ENCODE data around the gene CNOT11.
A peak's percentile ranks its signal among the peaks of the same experiment; 100 is the strongest.
"Not testable (repeated sequence)": the region's sequence is repeated elsewhere in the genome, so short reads cannot be mapped to it uniquely, and the experiment has no call there.

The CNOT11 gene

DNA sequence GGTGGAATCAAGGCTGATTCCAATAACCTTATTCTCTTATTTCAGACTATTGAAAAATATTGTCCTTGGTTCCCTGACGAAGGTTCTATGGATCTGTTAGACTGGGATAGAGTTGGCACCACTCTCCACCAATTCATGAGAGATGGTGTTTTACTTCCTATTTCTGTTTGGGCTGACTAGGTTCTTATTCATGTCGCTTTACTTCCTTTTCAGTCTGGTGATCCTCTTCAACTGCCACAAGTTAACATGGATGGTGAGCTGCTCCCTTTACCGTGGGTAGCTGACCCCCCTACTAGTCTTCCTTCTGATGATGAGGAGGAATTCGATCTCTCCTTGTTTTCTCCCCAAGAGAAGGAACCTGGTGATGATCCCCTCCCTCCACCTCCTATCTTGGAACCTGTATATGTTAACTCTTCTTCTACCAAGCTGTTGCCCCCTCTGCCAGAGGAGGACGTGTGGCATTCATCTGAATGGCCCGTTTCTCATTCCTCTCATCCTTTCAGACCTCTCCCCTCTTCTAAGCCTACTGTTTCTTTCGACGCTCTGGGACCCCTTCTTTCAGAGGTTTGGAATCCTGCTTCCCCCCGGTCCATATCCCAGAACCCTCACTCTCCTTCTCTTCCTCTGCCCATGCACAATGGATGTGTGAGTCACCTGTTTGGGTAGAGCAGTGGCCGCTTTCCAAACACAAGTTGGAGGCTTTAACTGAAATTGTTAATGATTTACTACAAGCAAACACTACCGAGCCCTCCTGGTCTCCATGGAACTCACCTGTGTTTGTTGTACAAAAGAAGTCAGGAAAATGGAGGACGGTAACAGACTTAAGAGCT is 13.5 kb upstream of the CNOT11 start:
- no peaks in the 10 kb centered on the region for H3K9me3 Mint-ChIP-seq (ENCODE audit: low read depth)
- no peaks in the 10 kb centered on the region for H3K36me3 Mint-ChIP-seq
- H3K4me1 Mint-ChIP-seq (ENCODE audit: low read depth), result no peaks in the 10 kb centered on the region
- no peak overlapping the region for H3K27ac Mint-ChIP-seq
- H3K4me3 Mint-ChIP-seq, result no peak overlapping the region
- H3K27me3 Mint-ChIP-seq, result no peaks in the 10 kb centered on the region

DNA sequence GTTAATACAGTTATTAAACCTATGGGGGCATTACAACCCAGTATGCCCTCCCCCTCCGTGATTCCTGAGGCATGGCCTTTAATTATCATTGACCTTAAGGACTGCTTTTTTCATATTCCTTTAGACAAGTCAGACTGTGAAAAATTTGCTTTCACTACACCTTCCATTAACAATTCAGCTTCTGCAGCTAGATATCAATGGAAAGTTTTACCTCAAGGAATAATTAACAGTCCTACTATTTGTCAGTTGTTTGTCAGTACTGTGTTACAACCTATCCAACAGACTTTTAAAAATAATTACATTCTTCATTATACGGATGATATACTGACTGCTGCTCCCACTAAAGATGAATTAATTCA is 12.9 kb upstream of the CNOT11 start:
- not testable (repeated sequence) for H3K36me3 Mint-ChIP-seq; H3K9me3 Mint-ChIP-seq (ENCODE audit: low read depth); H3K4me1 Mint-ChIP-seq (ENCODE audit: low read depth); H3K27me3 Mint-ChIP-seq; H3K4me3 Mint-ChIP-seq; H3K27ac Mint-ChIP-seq

DNA sequence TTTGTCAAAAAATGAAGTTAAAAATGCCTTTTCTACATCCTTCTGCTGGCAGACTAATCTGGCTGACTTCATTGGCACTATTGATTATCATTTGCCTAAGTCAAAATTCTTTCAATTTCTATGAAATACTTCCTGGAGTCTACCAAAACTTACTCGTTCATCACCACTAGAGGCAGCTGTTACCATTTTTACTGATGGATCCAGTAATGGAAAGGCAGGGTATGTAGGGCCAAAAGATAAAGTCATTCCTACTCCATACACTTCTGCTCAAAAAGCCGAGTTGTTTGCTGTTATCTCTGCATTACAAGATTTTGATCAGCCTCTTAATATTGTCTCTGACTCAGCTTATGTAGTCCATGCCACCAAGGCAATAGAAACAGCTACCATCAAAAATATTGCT is 12.0 kb upstream of the CNOT11 start:
- H3K4me3 Mint-ChIP-seq; H3K27me3 Mint-ChIP-seq; H3K36me3 Mint-ChIP-seq; H3K27ac Mint-ChIP-seq; H3K4me1 Mint-ChIP-seq (ENCODE audit: low read depth); H3K9me3 Mint-ChIP-seq (ENCODE audit: low read depth): not testable (repeated sequence)

DNA sequence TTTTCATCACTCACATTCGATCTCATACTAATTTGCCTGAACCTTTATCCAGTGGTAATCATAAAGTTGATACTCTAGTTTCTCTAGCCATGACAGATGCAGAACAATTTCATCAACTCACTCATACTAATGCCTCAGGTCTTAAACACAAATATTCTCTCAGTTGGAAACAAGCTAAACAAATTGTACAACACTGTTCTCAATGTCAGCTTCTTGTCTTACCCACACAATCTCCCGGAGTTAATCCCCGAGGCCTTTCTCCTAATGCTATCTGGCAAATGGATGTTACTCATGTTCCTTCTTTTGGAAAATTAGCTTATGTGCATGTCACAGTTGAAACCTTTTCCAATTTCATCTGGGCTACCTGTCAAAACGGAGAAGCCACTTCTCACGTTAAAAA is 11.5 kb upstream of the CNOT11 start:
- Mint-ChIP-seq H3K36me3 (no peaks in the 10 kb centered on the region), H3K4me1 (ENCODE audit: low read depth) (no peaks in the 10 kb centered on the region), H3K27me3 (no peaks in the 10 kb centered on the region), H3K27ac (no peak overlapping the region), H3K9me3 (ENCODE audit: low read depth) (no peaks in the 10 kb centered on the region), H3K4me3 (no peak overlapping the region)

DNA sequence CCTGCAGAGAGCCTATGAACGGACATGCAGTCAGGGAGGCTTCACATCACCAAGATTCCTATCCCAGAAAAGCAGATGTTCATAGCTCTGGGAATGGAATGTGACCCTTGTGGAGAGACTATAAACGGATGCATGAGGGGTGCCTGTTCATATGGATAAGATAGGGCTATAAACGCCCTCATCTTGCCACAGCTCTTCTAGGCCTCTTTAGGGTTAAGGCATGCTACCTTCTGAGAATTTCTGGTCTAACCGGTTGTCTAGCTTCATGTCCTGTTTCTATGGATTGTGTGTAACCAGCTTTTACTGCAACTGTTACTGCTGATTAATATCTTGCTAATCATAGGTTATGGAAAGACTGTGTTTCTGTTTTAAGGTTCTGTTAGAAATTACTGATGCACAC is 8.3 kb upstream of the CNOT11 start:
- not testable (repeated sequence) for H3K9me3 Mint-ChIP-seq (ENCODE audit: low read depth); H3K27me3 Mint-ChIP-seq; H3K4me1 Mint-ChIP-seq (ENCODE audit: low read depth); H3K36me3 Mint-ChIP-seq; H3K4me3 Mint-ChIP-seq; H3K27ac Mint-ChIP-seq

DNA sequence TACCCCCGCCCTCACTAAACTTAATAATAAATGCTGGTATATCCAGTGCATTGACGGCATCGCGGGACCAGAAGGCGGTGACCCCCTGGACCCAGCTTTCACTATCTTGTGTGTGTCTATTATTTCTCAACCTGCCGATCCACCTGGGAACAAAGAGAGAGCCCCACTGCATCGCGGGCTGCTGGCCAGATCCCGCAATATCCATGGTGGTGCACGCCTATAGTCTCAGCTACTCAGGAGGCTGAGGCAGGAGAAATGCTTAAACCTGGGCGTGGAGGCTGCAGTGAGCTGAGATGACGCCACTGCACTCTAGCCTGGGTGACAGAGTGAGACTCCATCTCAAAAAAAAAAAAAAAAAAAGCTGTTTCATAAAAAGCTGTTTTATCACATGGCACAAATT is 7.8 kb upstream of the CNOT11 start:
- H3K27ac Mint-ChIP-seq; H3K9me3 Mint-ChIP-seq (ENCODE audit: low read depth); H3K4me3 Mint-ChIP-seq; H3K27me3 Mint-ChIP-seq; H3K36me3 Mint-ChIP-seq; H3K4me1 Mint-ChIP-seq (ENCODE audit: low read depth): not testable (repeated sequence)

DNA sequence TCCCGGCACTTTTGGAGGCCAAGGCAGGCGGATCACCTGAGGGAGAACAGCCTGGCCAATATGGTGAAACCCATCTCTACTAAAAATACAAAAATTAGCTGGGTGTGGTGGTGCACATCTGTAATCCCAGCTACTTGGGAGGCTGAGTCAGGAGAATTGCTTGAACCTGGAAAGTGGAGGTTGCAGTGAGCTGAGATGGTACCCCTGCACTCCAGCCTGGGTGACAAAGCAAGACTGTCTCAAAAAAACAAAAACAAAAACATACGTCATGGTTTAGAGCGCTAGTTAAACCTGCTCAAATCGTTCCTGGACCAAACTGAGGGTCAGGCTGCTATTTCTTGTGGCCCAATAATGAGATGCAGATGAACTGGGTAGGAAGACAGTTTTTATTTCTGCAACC is 7.2 kb upstream of the CNOT11 start:
- not testable (repeated sequence) for H3K4me1 Mint-ChIP-seq (ENCODE audit: low read depth); H3K4me3 Mint-ChIP-seq; H3K36me3 Mint-ChIP-seq; H3K9me3 Mint-ChIP-seq (ENCODE audit: low read depth); H3K27me3 Mint-ChIP-seq; H3K27ac Mint-ChIP-seq

DNA sequence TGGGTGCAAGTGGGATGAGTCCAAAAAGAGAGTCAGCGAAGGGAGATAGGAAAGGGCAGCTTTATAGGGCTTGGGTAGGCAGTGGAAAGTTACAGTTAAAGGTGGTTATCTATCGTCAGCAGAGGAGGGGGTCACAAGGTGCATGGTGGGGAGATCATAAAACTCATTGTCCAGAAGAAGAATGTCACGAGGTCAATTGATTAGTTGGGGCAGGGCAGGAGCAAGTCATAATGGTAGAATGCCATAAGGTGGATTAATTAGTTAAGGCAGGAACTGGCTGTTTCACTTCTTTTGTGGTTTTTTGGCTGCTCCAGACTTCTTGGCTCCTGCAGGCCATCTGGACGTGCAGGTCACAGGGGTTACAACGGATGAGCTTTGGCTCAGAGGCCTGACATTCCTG is 3.9 kb upstream of the CNOT11 start:
- H3K27ac Mint-ChIP-seq; H3K36me3 Mint-ChIP-seq; H3K27me3 Mint-ChIP-seq; H3K4me3 Mint-ChIP-seq; H3K9me3 Mint-ChIP-seq (ENCODE audit: low read depth): not testable (repeated sequence)
- H3K4me1 Mint-ChIP-seq (ENCODE audit: low read depth), result peaks cover 11% of the 10 kb centered on the region

DNA sequence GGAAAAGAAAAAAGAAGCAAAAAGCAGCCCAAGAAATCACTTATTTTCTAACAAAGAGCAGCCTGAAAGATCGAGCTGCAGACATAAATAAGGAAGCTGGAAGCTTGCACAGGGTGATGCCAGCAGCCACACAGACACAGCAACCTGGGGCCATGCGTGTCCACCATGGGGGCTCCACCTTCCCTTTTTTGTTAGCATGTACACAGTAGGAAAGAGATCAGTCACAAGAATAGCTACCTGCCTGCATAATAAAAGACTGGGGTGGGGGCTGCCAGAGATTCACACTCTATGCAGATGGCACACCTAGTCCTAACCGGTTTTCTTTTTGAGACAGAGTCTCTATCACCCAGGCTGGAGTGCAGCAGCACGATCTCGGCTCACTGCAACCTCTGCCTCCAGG is 2.9 kb upstream of the CNOT11 start:
- Mint-ChIP-seq H3K27me3 (no peaks in the 10 kb centered on the region), H3K27ac (no peak overlapping the region), H3K4me1 (ENCODE audit: low read depth) (peaks cover 22% of the 10 kb centered on the region), H3K9me3 (ENCODE audit: low read depth) (no peaks in the 10 kb centered on the region), H3K36me3 (peaks cover 2% of the 10 kb centered on the region), H3K4me3 (no peak overlapping the region)

DNA sequence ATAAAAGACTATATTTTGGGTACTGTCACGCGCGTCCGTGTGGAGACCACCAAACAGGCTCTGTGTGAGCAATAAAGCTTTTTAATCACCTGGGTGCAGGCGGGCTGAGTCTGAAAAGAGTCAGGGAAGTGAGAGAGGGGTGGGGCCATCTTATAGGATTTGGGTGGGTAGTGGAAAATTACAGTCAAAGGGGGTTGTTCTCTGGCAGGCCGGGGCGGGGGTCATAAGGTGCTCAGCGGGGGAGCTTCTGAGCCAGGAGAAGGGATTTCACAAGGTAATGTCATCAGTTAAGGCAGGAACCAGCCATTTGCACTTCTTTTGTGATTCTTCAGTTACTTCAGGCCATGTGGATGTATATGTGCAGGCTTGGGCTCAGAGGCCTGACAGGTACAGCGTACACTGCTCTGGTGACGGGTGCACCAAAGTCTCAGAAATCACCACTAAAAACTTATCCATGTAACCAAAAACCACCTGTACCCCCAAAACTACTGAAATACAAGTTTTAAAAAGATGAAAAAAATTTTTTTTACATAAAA is 1.4 kb upstream of the CNOT11 start:
- H3K9me3 Mint-ChIP-seq (ENCODE audit: low read depth); H3K27ac Mint-ChIP-seq; H3K36me3 Mint-ChIP-seq; H3K27me3 Mint-ChIP-seq: not testable (repeated sequence)
- H3K4me3 Mint-ChIP-seq, result peak overlapping the region; percentile 40
- H3K4me1 Mint-ChIP-seq (ENCODE audit: low read depth), result peaks cover 35% of the 10 kb centered on the region

DNA sequence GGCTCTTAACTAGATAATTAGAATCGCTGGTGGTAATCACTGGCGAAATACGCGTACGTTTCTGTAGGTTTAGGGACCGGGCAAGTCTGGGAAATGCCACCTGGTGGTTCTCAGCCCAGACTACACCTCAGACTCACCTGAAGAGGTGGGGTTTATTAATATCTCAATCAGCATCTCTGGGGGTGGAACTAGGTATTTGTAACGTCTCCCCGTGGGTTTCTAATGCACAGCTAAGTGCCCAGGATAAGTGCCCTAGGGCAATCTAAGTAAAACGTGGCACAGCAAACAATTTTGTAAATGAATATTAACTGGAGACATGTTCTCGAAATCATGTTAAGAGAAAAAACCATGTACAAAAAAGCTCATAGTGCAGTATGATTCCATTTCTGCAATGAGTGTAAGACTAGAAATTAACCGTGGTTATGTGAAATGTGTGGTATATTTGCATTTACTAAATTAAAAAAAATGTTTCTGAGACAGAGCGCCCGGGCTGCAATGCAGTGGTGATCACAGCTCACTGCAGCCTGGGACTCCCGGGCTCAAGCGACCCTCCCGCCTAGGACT is 760 bp upstream of the CNOT11 start:
- Mint-ChIP-seq H3K27me3 (no peaks in the 10 kb centered on the region), H3K36me3 (peaks cover 2% of the 10 kb centered on the region), H3K9me3 (ENCODE audit: low read depth) (no peaks in the 10 kb centered on the region), H3K4me1 (ENCODE audit: low read depth) (peaks cover 41% of the 10 kb centered on the region), H3K4me3 (peak overlapping the region; percentile 96), H3K27ac (peak overlapping the region; percentile 93)

DNA sequence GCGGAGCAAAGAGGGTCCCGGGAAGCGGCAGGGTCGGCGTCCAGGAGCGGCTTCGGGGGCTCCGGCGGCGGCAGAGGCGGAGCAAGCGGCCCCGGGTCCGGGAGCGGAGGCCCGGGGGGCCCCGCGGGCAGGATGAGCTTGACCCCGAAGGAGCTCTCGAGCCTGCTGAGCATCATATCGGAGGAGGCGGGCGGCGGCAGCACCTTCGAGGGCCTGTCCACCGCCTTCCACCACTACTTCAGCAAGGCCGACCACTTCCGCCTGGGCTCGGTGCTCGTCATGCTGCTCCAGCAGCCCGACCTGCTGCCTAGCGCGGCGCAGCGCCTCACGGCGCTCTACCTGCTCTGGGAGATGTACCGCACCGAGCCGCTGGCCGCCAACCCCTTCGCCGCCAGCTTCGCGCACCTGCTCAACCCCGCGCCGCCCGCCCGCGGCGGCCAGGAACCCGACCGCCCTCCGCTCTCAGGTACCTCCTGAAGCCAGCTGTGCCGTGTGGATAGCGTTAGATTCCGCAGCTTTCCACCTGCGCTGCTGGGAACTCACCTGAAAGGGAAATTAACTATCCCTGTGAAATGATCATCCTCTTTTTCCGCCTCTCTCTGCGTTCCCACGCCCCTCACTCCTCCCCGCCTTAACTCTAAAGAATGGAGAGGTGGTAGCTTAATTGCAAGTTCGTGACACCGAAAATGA is 472 bp downstream of the CNOT11 start:
- no peaks in the 10 kb centered on the region for H3K27me3 Mint-ChIP-seq
- H3K27ac Mint-ChIP-seq, result peak overlapping the region; percentile 93
- H3K4me1 Mint-ChIP-seq (ENCODE audit: low read depth), result peaks cover 51% of the 10 kb centered on the region
- peak overlapping the region; percentile 96 for H3K4me3 Mint-ChIP-seq
- H3K9me3 Mint-ChIP-seq (ENCODE audit: low read depth), result no peaks in the 10 kb centered on the region
- H3K36me3 Mint-ChIP-seq, result peaks cover 5% of the 10 kb centered on the region

DNA sequence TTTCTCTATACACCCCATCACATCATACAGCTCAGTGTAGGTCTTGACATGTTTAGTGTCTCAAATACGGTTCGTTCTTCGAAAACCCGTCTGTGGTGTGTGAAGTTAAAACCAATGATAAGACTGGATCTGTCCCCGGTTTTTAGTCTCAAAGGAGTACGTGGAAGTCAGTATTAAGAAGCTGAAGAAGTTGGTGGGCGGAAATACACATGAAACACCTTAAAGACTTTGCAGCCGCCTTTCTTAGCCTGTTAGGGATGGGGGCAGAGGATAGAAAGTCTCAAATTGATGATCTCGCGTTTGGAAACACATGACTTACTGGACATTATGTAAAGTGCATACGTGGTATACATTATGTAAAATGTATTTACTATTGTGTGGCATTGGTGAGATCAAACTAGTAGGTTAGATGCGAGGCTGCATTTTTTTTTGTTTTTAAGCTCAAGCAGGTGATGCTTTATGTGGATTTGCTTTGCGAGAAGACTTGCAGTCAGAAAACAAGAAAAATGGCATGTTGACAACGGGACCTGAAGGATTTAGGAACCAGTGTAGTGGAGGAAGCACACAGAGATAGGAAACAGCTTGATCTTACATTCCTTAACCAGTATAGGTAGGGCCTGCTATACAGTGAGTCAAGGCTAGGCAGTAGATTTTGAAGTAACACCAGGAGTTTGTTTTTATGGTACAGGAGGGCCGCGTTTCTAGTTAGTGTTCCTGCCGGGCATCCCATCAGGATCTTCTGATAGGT is 1.2 kb downstream of the CNOT11 start:
- no peaks in the 10 kb centered on the region for H3K9me3 Mint-ChIP-seq (ENCODE audit: low read depth)
- H3K4me3 Mint-ChIP-seq, result peak overlapping the region; percentile 96
- H3K36me3 Mint-ChIP-seq, result peaks cover 5% of the 10 kb centered on the region
- H3K27ac Mint-ChIP-seq, result peak overlapping the region; percentile 93
- H3K4me1 Mint-ChIP-seq (ENCODE audit: low read depth), result peaks cover 55% of the 10 kb centered on the region
- no peaks in the 10 kb centered on the region for H3K27me3 Mint-ChIP-seq

DNA sequence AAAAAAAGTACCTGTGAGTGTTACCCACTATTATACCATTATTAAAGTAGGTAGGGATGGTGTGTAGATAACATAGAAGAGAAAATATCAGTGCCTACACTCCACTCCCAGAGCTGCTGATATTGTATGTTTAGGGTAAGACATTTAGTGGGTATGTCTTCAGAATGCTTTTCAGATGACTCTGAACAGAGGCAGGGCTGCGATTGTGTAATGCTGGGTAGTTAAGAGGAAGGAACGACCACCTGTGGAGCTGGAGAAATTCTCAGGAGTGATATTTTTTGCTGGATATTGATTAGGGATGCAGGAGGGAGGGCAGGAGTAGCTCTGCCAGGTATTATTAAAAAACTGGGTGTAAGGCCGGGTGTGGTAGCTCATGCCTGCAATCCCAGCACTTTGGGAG is 2.8 kb downstream of the CNOT11 start:
- H3K9me3 Mint-ChIP-seq (ENCODE audit: low read depth), result no peaks in the 10 kb centered on the region
- peak overlapping the region; percentile 78 for H3K27ac Mint-ChIP-seq
- peaks cover 7% of the 10 kb centered on the region for H3K36me3 Mint-ChIP-seq
- H3K4me1 Mint-ChIP-seq (ENCODE audit: low read depth), result peaks cover 63% of the 10 kb centered on the region
- H3K27me3 Mint-ChIP-seq, result no peaks in the 10 kb centered on the region
- peak overlapping the region; percentile 42 for H3K4me3 Mint-ChIP-seq

DNA sequence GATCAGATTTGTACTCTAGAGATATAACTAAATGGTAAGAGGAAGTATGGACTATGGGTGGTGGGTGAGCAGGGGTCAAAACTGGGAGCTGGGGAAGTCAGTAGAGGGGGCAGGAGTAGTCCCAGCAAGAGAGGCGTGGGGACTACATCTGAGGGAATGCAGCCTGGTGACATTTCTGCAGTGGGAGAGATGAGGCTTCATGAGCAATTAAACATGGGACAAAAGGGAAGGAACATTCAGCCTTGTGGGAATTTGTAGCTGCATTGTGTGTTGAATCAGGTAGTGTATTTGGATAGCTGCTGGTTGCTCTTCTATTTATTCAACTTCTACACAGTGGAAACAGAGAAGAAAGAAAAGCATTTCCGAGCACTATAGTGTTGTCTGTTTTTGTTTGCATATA is 3.6 kb downstream of the CNOT11 start:
- peak overlapping the region; percentile 78 for H3K27ac Mint-ChIP-seq
- H3K36me3 Mint-ChIP-seq, result peaks cover 7% of the 10 kb centered on the region

More for the DNA sequence above, 3.6 kb downstream of the CNOT11 start:
- H3K27me3 Mint-ChIP-seq, result no peaks in the 10 kb centered on the region
- no peaks in the 10 kb centered on the region for H3K9me3 Mint-ChIP-seq (ENCODE audit: low read depth)
- peaks cover 65% of the 10 kb centered on the region for H3K4me1 Mint-ChIP-seq (ENCODE audit: low read depth)
- peak overlapping the region; percentile 49 for H3K4me3 Mint-ChIP-seq
